D721Med (cell line): ENCODE data around the gene RIMS4.

ENCODE experiments used
- DNase-seq: peaks from one replicate; pipeline ENCODE4 v3.0.0; 2011; ENCODE audit warnings: low spot score; ENCODE audit not compliant: insufficient read length
- FAIRE-seq: peaks from 2 replicates; lab custom pipeline; 2011; peaks lifted over from hg19 to GRCh38; lab: Jason Lieb, UNC
- CTCF ChIP-seq: IDR thresholded peaks from 2 replicates; pipeline ENCODE4 v1.5.1; 2012; ENCODE audit warnings: mild to moderate bottlenecking, control low read depth; ENCODE audit not compliant: insufficient read depth; ENCODE audit errors: missing control alignments

RIMS4 gene

DNA sequence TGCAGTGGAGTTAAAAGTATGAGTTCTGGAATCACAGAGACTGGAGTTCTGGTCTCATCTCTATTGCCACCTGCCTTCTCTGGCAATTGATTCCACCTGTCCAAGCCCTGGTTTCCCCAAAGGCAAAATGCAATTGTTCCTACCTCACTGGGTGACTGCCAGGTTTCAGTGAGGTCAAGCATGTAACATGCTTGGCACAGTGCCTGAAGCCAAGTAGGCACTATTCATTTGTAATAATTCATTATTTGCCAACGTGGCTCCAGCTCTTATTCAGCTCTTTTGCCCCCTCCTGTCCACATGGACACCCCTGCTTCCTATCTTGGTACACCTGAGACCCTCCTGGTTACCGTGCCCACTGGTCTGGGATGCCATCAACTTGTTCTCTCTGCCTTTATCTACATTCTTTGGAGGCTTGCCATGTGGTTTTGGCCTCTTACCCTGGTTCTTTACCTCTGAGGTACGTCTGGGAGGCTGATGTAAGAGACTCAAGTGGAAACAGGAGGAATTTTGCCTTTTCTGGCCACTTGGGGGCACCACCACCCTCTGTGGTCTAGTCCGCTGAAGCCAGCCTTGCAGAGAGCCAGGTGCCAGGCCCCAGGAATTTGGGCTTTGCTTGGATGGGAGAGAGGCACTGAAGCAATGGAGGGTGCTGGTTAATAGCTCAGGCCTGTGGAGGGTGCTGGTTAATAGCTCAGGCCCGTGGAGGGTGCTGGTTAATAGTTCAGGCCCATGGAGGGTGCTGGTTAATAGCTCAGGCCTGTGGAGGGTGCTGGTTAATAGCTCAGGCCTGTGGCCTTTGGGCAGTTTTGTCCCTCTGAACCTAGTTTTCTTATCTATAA, 63.0 kb downstream of the RIMS4 start:
- peak; percentile 75 for TF ChIP-seq CTCF
- DNase-seq (peak; percentile 68), FAIRE-seq (no peak)

- no peak for TF ChIP-seq CTCF
- FAIRE-seq: no peak
- DNase-seq: no peak
Observed at GRCh38 chr20:44746367-44747165, 63.8 kb downstream of the RIMS4 start.

DNA sequence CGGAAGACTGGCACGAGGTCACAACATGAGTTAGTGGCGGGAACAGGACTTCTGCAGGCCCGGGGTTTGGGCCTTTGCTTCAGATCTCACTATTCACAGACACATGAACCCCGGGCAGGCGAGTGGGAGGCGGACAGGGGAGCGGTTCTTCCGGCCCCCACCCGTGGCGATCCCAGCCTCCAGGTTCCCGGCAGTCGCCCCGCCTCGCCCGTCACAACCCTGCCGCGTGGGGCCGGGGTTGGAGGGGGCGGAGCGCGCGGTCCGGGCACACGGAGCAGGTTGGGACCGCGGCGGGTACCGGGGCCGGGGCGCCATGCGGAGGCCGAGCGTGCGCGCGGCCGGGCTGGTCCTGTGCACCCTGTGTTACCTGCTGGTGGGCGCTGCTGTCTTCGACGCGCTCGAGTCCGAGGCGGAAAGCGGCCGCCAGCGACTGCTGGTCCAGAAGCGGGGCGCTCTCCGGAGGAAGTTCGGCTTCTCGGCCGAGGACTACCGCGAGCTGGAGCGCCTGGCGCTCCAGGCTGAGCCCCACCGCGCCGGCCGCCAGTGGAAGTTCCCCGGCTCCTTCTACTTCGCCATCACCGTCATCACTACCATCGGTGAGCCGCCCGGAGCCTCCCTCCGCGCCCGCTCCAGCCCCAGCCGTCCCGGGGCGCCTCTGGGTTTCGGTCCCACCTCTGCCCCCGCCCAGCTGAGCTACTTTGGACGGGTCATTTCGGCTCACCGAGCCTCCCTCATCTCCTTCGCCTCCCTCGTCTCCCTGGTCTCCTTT, 64.6 kb downstream of the RIMS4 start, which contains the start of gene KCNK15:
Gene KCNK15 (plus strand): TSS at position 268 of the 769 bp plus-strand sequence. CDS start 46 bp downstream, at position 314.
- no peak for DNase-seq
- no peak for FAIRE-seq
- no peak for TF ChIP-seq CTCF

DNA sequence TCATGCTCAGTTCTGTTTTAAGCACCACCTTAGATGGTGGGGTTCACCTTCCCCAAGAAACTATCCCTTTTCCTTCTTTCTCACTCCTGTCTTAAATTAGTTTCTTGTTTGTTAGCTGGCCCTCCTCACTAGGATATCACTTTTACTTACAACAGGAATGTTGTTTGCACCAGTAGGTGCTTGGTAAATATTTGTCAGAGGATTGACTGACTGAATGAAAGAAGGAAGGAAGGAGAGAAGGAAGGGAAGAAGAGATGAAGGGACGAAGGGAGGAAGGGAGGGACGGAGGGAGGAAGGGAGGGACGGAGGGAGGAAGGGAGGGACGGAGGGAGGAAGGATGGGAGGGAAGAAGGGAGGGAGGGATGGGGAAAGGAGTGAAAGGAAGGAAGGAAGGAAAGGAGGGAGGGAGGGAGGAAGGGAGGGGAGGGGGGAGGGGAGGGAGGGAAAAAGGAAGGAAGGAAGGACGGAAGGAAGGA, 65.2 kb downstream of the RIMS4 start:
- DNase-seq: no peak
- TF ChIP-seq CTCF: no peak
- no peak for FAIRE-seq

DNA sequence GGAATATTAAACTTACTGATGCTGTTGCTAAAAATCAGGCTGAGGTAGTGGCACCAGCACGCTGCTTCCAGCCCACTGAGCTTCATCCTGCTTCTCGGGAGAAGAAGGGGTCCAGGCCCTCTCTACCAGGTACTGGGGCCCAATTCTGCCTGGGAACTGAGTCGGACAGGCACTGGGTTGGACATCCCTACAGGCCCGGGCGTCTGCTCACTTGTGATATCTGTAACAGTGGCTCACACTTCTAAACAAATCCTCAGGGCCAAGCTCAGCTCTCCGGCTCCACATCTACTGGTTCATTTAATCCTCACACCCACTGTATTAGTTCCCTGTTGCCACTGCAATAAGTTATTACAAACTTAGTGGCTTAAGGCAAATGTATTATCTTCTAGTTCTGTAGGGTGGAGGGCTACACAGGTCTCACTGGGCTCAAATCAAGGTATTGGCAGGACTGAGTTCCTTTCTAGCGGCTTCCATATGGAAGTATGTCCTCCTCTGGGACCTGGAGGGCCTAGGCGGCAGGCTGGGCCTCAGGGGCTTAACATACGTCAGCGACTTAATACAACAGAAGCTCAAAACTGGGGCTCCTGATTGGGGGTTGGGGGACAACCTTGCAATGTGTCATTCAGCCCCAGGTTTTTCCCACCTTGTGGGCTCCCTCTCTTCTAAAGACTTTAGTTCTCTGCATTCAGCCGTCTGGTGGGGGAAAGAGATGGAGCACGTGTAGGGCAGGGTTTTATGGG, 66.3 kb downstream of the RIMS4 start:
- DNase-seq: no peak

More for the DNA sequence above, 66.3 kb downstream of the RIMS4 start:
- no peak for TF ChIP-seq CTCF
- no peak for FAIRE-seq
